Suppressor macrophage treated with lipopolysaccharide for 1 hour (primary cell): ENCODE measurements around the gene STPG1.
A peak's percentile ranks its signal among the peaks of the same experiment; 100 is the strongest.

ENCODE experiments used
- DNase-seq, 3 donors: peaks; one replicate each; pipeline ENCODE4 v3.0.0-alpha.2; 2020 to 2022

The STPG1 gene

GRCh38 chr1:24425922-24426321, 12.3 kb upstream of the STPG1 start:
- no peak for DNase-seq

GRCh38 chr1:24425441-24425840, 11.9 kb upstream of the STPG1 start:
- no peak for DNase-seq

GRCh38 chr1:24424990-24425389, 11.4 kb upstream of the STPG1 start:
- DNase-seq, result no peak

- DNase-seq, result no peak
Observed at GRCh38 chr1:24424207-24424606, 10.6 kb upstream of the STPG1 start.

GRCh38 chr1:24421502-24421901, 7.9 kb upstream of the STPG1 start:
- DNase-seq, result no peak

GRCh38 chr1:24420547-24420946, 7.0 kb upstream of the STPG1 start:
- DNase-seq, result peak in 1 of 3 donors; percentile 39

- peak in 2 of 3 donors; percentile 22 to 31 for DNase-seq
Observed at GRCh38 chr1:24418898-24419628, 5.5 kb upstream of the STPG1 start.

GRCh38 chr1:24417681-24418080, 4.1 kb upstream of the STPG1 start:
- no peak for DNase-seq

- no peak for DNase-seq
Observed at GRCh38 chr1:24416666-24417391, 3.2 kb upstream of the STPG1 start.

GRCh38 chr1:24415910-24416665, 2.5 kb upstream of the STPG1 start:
- peak in 2 of 3 donors; percentile 20 to 26 for DNase-seq

GRCh38 chr1:24415334-24415909, 1.8 kb upstream of the STPG1 start, which contains the start of gene NIPAL3:
Gene NIPAL3 (plus strand): TSS chr1:24415802. CDS start chr1:24419548, 3,746 bp downstream.
- peak; percentile 98 for DNase-seq

- DNase-seq, result no peak
Observed at GRCh38 chr1:24414775-24415333, 1.3 kb upstream of the STPG1 start.

- no peak for DNase-seq
Observed at GRCh38 chr1:24412408-24412807, 1.2 kb downstream of the STPG1 start.

- peak; percentile 38 to 60 (median 50) for DNase-seq
Observed at GRCh38 chr1:24411963-24412362, 1.6 kb downstream of the STPG1 start.

- DNase-seq, result no peak
Observed at GRCh38 chr1:24410750-24411149, 2.8 kb downstream of the STPG1 start.

GRCh38 chr1:24409535-24409934, 4.0 kb downstream of the STPG1 start:
- DNase-seq, result peak in 1 of 3 donors; percentile 27

GRCh38 chr1:24406788-24407187, 6.8 kb downstream of the STPG1 start:
- peak; percentile 57 to 82 (median 76) for DNase-seq

- DNase-seq, result no peak
Observed at GRCh38 chr1:24403806-24404205, 9.8 kb downstream of the STPG1 start.

- DNase-seq, result no peak
Observed at GRCh38 chr1:24400065-24400464, 13.5 kb downstream of the STPG1 start.

GRCh38 chr1:24393892-24394291, 19.7 kb downstream of the STPG1 start:
- DNase-seq, result no peak

- DNase-seq, result no peak
Observed at GRCh38 chr1:24392982-24393650, 20.5 kb downstream of the STPG1 start.

- DNase-seq, result no peak
Observed at GRCh38 chr1:24392604-24392946, 21.0 kb downstream of the STPG1 start.
